Suprapubic skin (tissue), 4 donors: ENCODE measurements around the gene PRR5.

Source experiments
- CTCF ChIP-seq, 2 donors: fragments of 200-600 bp in 1 of 2; fragments of 450-650 bp in 1 of 2; sonication (generic) in 1 of 2; IDR thresholded peaks; one replicate each; pipeline ENCODE4 v1.5.1; 2016 to 2019; ENCODE audit warnings: antibody characterized with exemption in 2 of 2, mild to moderate bottlenecking in 1 of 2, moderate library complexity in 1 of 2
- EP300 ChIP-seq: sonication (generic); formaldehyde crosslinking; IDR thresholded peaks from one replicate; pipeline ENCODE4 v1.6.1; 2017; ENCODE audit warnings: antibody characterized with exemption
- POLR2AphosphoS5 ChIP-seq, 3 donors: sonication (generic); formaldehyde crosslinking; IDR thresholded peaks; one replicate each; pipeline ENCODE4 v1.6.1; 2017; ENCODE audit warnings: antibody characterized with exemption in 3 of 3

GRCh38 chr22:44736581-44737405, 34.8 kb downstream of the PRR5 start:
- TF ChIP-seq CTCF (IDR thresholded peaks at IDR 0.05) (no peak), EP300 (no peak), POLR2AphosphoS5 (IDR thresholded peaks at IDR 0.05) (no peak)
